Measurements from ENCODE around the gene MOGAT2. TPM values are rescaled to one million over a fixed set of nuclear protein-coding genes. Genes with fewer than 3 reads are reported as not detected.

The MOGAT2 gene
- total and polyA plus RNA-seq, 2 experiments from 2014 or later: 0.45 TPM; not detected in 1

DNA sequence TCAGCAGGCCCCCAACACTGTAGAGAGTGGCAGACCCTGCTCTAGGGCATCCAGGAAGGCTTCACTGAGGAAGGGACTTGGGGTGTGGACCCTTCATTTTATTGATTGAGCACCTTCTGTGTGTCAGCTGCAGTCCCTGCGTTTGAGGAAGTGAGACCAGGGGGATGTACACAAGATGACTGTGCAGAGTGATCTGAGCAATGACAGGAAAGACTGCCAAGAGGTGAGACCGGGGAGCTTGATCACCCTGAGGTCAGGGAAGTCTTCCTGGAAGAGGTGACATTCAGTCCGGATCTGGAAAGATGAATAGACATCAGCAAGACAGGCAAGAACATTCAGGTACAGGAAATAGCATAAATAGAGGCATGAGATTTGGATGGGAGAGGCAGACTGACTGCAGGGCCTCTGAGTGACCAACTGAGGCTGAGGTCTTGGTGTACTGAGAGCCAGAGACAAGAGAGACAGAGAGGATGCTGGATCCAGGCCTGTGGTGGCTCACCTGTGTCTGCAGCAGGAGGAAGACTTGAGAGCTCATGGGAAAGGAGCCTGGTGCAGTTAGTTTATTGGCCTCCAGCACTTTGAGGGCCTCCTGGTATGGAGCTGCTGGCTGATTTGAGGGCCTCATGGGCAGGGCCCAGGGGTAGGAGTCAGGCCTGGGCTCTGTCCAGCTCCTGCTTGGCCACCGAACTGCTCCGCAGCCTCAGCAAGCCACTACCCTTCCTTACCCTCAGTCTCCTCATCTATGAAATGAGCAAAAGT is 56.1 kb downstream of the MOGAT2 start:
- Histone ChIP-seq H3K4me1 (ENCODE audit: low read depth) (peaks cover 10% of the 10 kb centered on the region), H3K9me3 (ENCODE audit: low read depth) (no peaks in the 10 kb centered on the region)

GRCh38 chr11:75775056-75775455 is 57.4 kb downstream of the MOGAT2 start:
- no peak for DNase-seq (ENCODE audit: low read depth in 1 of 2, low spot score in 1 of 2)
- Histone ChIP-seq H3K36me3 (no peaks in the 10 kb centered on the region), H3K9me3 (ENCODE audit: low read depth) (no peaks in the 10 kb centered on the region), H3K4me1 (ENCODE audit: low read depth) (peaks cover 4% of the 10 kb centered on the region), H3K27ac (no peak overlapping the region), H3K4me3 (no peak overlapping the region), H3K27me3 (no peaks in the 10 kb centered on the region)
- TF ChIP-seq, protein P1, sequence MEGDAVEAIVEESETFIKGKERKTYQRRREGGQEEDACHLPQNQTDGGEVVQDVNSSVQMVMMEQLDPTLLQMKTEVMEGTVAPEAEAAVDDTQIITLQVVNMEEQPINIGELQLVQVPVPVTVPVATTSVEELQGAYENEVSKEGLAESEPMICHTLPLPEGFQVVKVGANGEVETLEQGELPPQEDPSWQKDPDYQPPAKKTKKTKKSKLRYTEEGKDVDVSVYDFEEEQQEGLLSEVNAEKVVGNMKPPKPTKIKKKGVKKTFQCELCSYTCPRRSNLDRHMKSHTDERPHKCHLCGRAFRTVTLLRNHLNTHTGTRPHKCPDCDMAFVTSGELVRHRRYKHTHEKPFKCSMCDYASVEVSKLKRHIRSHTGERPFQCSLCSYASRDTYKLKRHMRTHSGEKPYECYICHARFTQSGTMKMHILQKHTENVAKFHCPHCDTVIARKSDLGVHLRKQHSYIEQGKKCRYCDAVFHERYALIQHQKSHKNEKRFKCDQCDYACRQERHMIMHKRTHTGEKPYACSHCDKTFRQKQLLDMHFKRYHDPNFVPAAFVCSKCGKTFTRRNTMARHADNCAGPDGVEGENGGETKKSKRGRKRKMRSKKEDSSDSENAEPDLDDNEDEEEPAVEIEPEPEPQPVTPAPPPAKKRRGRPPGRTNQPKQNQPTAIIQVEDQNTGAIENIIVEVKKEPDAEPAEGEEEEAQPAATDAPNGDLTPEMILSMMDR (IDR thresholded peaks at IDR 0.05; ENCODE audit: low read depth, low read length): no peak

More for the DNA sequence above, 56.1 kb downstream of the MOGAT2 start:
- Histone ChIP-seq H3K27me3 (no peaks in the 10 kb centered on the region), H3K27ac (no peak overlapping the region), H3K4me3 (no peak overlapping the region), H3K36me3 (no peaks in the 10 kb centered on the region)
- DNase-seq (ENCODE audit: low read depth in 1 of 2, low spot score in 1 of 2): no peak
- TF ChIP-seq, protein P1 (IDR thresholded peaks at IDR 0.05; ENCODE audit: low read depth, low read length): no peak

DNA sequence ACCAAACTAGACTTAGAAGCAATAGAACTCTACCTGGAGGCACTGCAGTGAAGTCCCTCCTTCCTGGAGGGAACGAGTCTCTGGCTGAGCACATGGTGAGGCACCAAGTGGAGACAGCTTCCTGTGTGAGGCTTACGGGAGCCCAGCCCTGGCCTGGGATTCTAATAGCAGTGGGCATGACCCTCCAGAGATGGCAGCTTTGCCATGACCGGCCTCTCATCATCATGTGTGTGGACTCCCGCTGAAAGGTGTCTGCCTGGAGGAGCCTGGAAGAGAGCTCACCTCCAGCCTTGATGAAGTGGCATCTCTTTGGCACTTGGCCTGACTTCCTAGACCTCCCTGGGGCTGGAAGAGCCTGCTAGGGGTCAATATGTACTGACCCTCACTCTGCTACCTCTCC is 58.9 kb downstream of the MOGAT2 start:
- Histone ChIP-seq H3K27ac (no peak overlapping the region), H3K27me3 (no peaks in the 10 kb centered on the region), H3K4me1 (ENCODE audit: low read depth) (no peaks in the 10 kb centered on the region), H3K36me3 (no peaks in the 10 kb centered on the region), H3K9me3 (ENCODE audit: low read depth) (no peaks in the 10 kb centered on the region), H3K4me3 (no peak overlapping the region)
- no peak for DNase-seq (ENCODE audit: low read depth in 1 of 2, low spot score in 1 of 2)
- TF ChIP-seq, protein P1 (IDR thresholded peaks at IDR 0.05; ENCODE audit: low read depth, low read length): no peak

GRCh38 chr11:75777461-75778110 is 59.9 kb downstream of the MOGAT2 start:
- TF ChIP-seq, protein P1 (IDR thresholded peaks at IDR 0.05; ENCODE audit: low read depth, low read length): no peak
- H3K9me3 ChIP-seq (ENCODE audit: low read depth): no peaks in the 10 kb centered on the region
- H3K4me3 ChIP-seq: no peak overlapping the region
- no peaks in the 10 kb centered on the region for H3K4me1 ChIP-seq (ENCODE audit: low read depth)
- no peak for DNase-seq (ENCODE audit: low read depth in 1 of 2, low spot score in 1 of 2)
- no peaks in the 10 kb centered on the region for H3K36me3 ChIP-seq
- no peaks in the 10 kb centered on the region for H3K27me3 ChIP-seq
- H3K27ac ChIP-seq: no peak overlapping the region

DNA sequence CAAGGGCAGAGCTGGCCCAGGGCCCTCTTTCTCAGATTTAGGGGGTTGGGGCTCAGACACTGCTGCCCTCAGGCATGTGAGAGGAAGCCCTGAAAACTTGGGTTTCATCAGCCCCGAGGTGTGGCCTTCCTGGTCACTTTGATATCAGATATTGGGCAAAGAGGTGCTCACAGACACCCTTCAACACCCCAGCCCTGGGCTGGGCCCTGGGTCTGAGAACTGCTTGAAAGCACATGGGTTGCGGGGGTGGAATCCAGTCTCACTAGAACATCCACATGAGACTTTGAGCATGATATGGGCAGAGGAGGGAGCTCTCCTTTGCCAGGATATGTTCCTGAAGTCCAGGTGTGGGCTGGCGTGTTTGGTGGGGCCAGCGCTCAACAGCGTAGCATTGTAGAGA is 61.3 kb downstream of the MOGAT2 start:
- no peak overlapping the region for H3K4me3 ChIP-seq
- H3K27ac ChIP-seq: no peak overlapping the region
- no peaks in the 10 kb centered on the region for H3K4me1 ChIP-seq (ENCODE audit: low read depth)
- no peaks in the 10 kb centered on the region for H3K27me3 ChIP-seq
- TF ChIP-seq, protein P1 (IDR thresholded peaks at IDR 0.05; ENCODE audit: low read depth, low read length): no peak
- H3K36me3 ChIP-seq: no peaks in the 10 kb centered on the region
- DNase-seq (ENCODE audit: low read depth in 1 of 2, low spot score in 1 of 2): no peak
- no peaks in the 10 kb centered on the region for H3K9me3 ChIP-seq (ENCODE audit: low read depth)

All from cardiac muscle cell (in vitro differentiated cells and primary cell).